ENCODE data around the gene TMEM9B.
A peak's percentile ranks its signal among the peaks of the same experiment; 100 is the strongest.
"Not testable (repeated sequence)": the region's sequence is repeated elsewhere in the genome, so short reads cannot be mapped to it uniquely, and the experiment has no call there.

Gene TMEM9B

DNA sequence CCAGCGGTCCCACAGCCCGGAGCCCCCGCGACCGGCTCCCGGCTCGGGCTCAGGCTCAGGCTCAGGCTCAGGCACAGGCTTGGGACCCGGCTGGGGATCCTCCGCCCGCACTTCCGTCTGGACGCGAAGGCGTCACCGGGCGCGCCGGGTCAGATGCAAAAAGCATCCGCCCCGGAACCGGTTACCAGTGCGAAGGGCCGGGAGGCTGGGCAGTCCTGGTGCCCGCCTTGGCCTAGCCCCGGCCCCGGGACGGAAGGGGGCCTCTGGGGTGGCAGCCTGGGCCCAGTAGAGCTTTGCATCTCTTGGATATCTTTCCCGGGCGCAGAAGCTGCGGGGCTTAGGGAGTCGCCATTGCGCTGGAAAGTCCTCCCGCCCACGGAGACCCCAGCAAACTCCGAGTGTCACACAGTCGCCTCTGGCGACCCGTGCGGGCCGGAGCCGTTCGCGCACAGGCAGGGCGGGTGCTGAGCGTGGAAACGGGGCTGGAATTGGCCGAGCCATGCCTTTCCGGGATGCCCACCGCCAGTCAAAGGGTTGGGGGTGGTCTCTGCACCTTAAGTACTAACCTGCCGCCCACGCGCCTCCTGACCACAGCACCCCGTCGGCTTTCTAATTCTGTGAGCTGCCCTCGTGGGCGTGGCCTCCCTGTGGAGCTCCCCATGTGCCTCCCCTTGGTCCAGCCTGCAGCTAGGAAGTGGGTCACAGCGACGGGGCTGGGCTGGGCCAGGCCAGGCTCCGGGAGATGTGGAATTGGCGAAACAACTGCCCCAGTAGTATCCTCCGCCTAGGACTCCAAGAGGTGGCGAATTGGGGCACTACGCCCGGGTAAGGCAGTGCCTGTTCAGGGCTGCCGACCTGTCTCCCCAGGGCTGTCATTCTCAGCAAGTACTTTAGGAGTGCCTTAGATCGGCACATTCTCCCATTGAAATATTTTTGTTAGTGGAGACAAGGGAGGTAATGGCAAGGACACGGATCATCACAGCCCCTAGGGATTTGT, at the start of gene TMEM9B:
TSS of gene TMEM9B (minus strand) at position 119 of the 997 bp plus-strand sequence. CDS start 129 bp downstream, outside the sequence.
- intact Hi-C loops (cut with DNase I): no loop called here

GRCh38 chr11:9013373-9013772, 49.1 kb upstream of the TMEM9B start:
- DNase-seq: no peak

More for the DNA sequence above, at the start of gene TMEM9B:
- DNase-seq: peak; percentile 80 to 96 (median 92)

GRCh38 chr11:9009538-9009937, 45.3 kb upstream of the TMEM9B start:
- intact Hi-C loops (cut with DNase I); DNase-seq: not testable (repeated sequence)

More at GRCh38 chr11:9013373-9013772, 49.1 kb upstream of the TMEM9B start:
- intact Hi-C loops (cut with DNase I): loop anchor here (10.0 kb wide), 1 partner anchor 121 kb away; no protein-coding TSS in a partner anchor

GRCh38 chr11:9008661-9009060, 44.4 kb upstream of the TMEM9B start:
- DNase-seq: no peak
- intact Hi-C loops (cut with DNase I): no loop called here

DNA sequence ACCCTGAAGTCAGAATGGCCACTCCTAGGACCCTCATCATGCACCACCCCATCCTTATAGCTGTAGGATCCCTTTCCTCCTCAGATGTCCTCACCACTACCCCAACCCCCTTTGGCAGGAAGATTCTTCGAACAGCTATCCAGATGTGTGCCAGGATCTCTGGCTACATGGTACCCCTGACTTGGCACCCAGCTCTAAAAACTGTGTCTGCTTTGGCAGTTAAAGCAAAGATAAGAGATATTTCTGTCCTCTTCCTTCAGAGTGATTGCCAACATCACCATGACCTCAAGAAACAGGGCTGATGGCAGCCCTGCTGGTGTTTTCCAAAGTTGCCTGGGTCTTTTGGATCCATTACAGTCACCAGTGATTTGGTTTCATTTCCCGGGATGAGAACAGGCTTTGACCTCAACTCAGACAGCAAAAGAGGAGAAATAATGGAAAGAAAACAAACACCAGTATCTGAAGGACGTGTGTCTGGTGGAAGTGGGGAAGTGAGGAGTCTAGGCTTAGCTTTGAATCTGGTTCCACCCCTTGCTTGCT, 43.8 kb upstream of the TMEM9B start:
- intact Hi-C loops (cut with DNase I): no loop called here
- DNase-seq: no peak

GRCh38 chr11:9005087-9005486, 40.8 kb upstream of the TMEM9B start:
- no peak for DNase-seq
- intact Hi-C loops (cut with DNase I): no loop called here

- intact Hi-C loops (cut with DNase I): no loop called here
- peak in 19 of 42 donors; percentile 9 to 54 (median 23) for DNase-seq
These were observed 40.1 kb upstream of the TMEM9B start for GRCh38 chr11:9004183-9004926.

- intact Hi-C loops (cut with DNase I): no loop called here
- peak in 41 of 42 donors; percentile 53 to 89 (median 78) for DNase-seq
These were observed 39.4 kb upstream of the TMEM9B start, which contains the start of gene NRIP3 for GRCh38 chr11:9003573-9004182. NRIP3 (minus strand) TSS chr11:9004001; CDS start chr11:9003935, 66 bp downstream.

- peak in 4 of 42 donors; percentile 9 to 31 (median 22) for DNase-seq
- intact Hi-C loops (cut with DNase I): no loop called here
These were observed 38.8 kb upstream of the TMEM9B start for GRCh38 chr11:9002920-9003572.

DNA sequence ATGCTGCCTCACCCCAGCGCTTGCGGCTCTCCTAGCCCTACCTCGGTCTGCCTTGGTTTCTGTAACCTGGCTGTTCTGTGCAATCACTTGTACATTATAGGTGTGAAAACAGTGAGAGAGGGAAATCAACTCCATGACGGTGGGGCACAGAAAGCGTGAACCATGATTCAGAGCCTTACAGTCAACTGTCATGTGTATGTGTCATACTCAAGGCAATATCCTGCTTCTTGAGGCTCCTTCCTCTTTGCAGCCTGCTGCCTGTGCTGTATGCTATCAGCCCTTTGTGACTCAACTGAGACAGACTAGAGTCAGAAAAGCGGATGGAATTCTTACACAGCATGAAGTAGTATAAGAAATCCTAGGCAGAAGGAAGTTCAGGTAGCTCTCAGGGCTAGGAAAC, 37.5 kb upstream of the TMEM9B start:
- DNase-seq: peak in 5 of 42 donors; percentile 20 to 51 (median 22)

DNA sequence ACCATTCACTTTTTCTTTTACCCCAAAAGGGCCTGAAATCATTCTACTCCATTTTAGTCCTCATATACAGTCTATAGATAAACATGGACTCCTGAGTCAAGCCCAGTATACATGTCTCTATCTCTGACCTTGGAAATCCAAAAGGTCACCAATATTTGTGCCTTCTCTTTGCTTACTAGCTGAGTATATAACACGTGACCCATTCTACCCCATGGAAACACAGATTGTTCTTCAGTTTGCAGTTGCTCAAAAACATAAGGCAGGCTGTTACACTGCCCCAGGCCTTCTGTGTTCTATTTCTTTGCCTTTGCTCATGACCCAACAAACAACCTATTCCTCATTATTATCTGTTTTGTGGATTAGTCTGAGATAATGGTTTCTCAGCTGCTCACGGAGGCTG, 33.8 kb upstream of the TMEM9B start:
- DNase-seq: no peak

More for the DNA sequence above, 37.5 kb upstream of the TMEM9B start:
- intact Hi-C loops (cut with DNase I): no loop called here

GRCh38 chr11:8997451-8997850, 33.2 kb upstream of the TMEM9B start:
- intact Hi-C loops (cut with DNase I): no loop called here
- DNase-seq: no peak

More for the DNA sequence above, 33.8 kb upstream of the TMEM9B start:
- intact Hi-C loops (cut with DNase I): no loop called here

GRCh38 chr11:8989453-8989852, 25.2 kb upstream of the TMEM9B start:
- DNase-seq: peak in 3 of 42 donors; percentile 19 to 41 (median 26)
- intact Hi-C loops (cut with DNase I): no loop called here

DNA sequence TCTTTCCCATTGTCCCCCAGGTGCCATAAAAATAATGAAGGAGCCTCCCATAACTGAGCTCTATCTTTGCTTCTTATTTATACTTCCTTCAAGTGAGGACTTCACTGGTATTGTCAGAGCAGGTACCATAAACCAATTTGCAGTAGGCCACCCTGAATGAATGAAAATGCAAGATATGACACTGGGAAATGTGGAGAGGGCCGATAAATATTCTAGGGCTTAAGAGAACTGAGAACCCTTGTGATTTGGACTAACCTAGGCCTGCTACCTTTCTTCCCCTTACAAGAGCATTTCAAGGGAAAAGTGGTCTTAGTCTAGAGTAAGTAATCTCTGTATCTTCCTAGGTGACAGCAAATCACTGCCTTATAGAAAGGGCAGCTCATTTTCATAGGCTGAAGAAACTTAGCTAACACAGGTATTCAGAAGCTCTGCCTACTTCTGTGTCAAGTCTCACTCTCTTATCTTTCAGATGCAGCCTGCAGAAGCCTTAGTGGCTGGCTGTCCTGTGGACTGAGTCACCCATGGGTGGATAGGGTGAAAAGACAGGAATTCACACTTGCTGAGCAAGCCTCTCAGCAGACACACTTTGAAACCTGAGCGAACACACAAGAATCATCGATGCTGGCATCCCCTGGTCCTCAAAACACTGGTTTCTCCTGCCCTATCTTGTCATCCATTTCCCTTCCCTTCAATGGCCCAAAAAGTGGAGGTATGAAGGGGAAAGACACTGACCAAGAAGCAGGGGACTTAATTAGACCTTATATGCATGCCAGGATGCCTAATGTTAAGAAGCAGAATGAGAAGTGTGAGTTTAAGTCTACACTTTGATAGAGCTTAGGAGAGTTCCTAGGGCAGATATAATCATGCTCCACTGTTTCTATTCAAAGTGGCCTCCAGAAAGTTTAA, 24.3 kb upstream of the TMEM9B start:
- DNase-seq: no peak
- intact Hi-C loops (cut with DNase I): no loop called here

DNA sequence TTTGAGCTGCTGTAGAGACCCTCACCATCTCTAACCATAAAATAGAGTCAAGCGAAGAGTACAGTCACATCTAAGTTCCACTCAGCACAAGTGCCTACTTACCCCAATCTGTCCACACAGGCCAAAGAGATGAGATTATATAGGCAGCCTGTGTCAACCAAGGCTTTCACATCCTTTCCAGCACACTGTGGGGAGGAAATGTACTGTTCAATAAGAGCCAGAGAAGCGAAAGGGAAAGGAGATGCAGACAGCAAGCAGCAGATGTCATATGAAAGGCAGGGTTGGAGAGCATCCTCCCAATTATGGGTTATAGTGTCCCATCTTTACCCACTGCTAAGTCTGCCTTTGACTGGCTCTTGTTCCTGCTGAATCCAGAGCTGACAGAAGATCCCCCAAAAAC, 23.2 kb upstream of the TMEM9B start:
- intact Hi-C loops (cut with DNase I): no loop called here
- no peak for DNase-seq

DNA sequence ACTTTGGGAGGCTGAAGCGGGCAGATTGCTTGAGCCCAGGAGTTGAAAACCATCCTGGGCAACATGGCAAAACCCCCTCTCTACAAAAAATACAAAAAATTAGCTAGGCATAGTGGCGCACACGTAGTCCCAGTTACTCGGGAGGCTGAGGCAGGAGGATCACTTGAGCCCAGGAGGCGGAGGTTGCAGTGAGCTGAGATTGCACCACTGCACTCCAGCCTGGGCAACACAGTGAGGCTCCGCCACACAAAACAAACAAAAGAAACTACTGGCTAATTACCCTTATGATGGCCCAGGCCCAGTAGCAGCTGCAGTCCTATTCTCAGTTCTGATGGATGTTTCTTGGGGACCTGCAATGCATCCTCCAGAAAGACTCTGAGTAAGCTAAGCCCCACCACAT, 22.5 kb upstream of the TMEM9B start:
- intact Hi-C loops (cut with DNase I); DNase-seq: not testable (repeated sequence)

DNA sequence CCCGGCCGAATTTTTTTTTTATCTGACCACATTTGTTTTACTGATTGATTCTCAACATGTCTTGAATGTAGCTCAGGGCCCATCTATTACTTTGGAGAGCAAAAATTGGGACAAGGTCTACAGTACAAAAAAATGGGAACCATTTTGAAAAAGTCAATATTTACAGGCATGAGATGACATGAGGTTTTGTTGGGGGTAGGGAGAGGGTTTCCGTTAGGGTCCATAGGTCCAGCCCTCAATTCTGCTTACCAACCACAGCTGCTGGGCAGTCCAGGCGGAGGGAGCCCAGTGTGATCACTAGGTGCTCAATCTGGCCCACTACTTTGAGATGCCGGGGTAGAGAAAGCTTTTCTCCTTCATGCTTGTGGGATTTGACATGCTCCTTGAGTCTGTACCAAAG, 21.2 kb upstream of the TMEM9B start:
- intact Hi-C loops (cut with DNase I): no loop called here
- DNase-seq: no peak

Measured in head of caudate nucleus (tissue), 42 donors.